ENCODE results near the gene ZNF281.
"Not testable (repeated sequence)": the region's sequence is repeated elsewhere in the genome, so short reads cannot be mapped to it uniquely, and the experiment has no call there.

DNA sequence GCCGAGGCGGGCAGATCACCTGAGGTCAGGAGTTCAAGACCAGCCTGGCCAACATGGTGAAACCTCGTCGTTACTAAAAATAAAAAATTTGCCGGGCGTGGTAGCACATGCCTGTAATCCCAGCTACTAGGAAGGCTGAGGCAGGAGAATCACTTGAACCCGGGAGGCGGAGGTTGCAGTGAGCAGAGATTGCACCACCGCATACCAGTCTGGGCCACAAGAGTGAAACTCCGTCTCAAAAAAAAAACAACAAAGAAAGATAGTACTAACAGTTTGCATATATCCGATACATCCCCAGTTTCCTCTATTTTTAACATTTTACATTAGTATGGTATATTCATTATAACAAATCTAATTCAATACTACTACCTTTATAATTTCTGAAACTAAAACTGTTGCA lies 3.9 kb upstream of the ZNF281 start:
- not testable (repeated sequence) for TF ChIP-seq EZH2 (IDR thresholded peaks at IDR 0.05; ENCODE audit: insufficient read depth, low read length)
- TF ChIP-seq, protein P1, sequence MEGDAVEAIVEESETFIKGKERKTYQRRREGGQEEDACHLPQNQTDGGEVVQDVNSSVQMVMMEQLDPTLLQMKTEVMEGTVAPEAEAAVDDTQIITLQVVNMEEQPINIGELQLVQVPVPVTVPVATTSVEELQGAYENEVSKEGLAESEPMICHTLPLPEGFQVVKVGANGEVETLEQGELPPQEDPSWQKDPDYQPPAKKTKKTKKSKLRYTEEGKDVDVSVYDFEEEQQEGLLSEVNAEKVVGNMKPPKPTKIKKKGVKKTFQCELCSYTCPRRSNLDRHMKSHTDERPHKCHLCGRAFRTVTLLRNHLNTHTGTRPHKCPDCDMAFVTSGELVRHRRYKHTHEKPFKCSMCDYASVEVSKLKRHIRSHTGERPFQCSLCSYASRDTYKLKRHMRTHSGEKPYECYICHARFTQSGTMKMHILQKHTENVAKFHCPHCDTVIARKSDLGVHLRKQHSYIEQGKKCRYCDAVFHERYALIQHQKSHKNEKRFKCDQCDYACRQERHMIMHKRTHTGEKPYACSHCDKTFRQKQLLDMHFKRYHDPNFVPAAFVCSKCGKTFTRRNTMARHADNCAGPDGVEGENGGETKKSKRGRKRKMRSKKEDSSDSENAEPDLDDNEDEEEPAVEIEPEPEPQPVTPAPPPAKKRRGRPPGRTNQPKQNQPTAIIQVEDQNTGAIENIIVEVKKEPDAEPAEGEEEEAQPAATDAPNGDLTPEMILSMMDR (IDR thresholded peaks at IDR 0.05; ENCODE audit: insufficient read depth, low read depth, low read length): not testable (repeated sequence)
